ENCODE measurements around the gene ZNF846. TPM values are rescaled to one million over a fixed set of nuclear protein-coding genes. Genes with fewer than 3 reads are reported as not detected.
A peak's percentile ranks its signal among the peaks of the same experiment; 100 is the strongest.
"Not testable (repeated sequence)": the region's sequence is repeated elsewhere in the genome, so short reads cannot be mapped to it uniquely, and the experiment has no call there.

Gene ZNF846
- total RNA-seq, 1 experiment from 2014 or later = 10.2 TPM

DNA sequence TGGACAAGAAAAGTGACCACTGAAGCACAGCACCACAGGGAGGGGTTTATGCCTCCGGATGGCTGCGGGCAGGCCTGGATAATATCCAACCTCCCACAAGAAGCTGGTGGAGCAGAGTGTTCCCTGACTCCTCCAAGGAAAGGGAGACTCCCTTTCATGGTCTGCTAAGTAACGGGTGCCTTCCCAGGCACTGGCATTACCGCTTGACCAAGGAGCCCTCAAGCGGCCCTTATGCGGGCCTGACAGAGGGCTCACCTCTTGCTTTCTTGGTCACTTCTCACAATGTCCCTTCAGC, 22.5 kb upstream of the ZNF846 start:
- CTCF ChIA-PET = interaction anchor here (0.6 to 0.7 kb wide), 3 partner anchors 234 to 347 kb away, joined by 4 to 12 read pairs (median 8); no protein-coding TSS in a partner anchor
- H3K27me3 ChIP-seq (ENCODE audit: control insufficient read depth, insufficient read depth, low read length); H3K36me3 ChIP-seq (ENCODE audit: control insufficient read depth, insufficient read depth, low read length); H3K4me1 ChIP-seq (ENCODE audit: control insufficient read depth, insufficient read depth, low read length); DNase-seq (ENCODE audit: low read depth, low spot score); BruUV-seq (replicated peaks); in situ Hi-C loops (cut with HindIII; ENCODE audit: low pct_unique_long_range_greater_than_20kb, low sequenced_read_pairs); H3K27ac ChIP-seq (ENCODE audit: low read length); POLR2A ChIA-PET; ATAC-seq; H3K9me3 ChIP-seq (ENCODE audit: control insufficient read depth, insufficient read depth, low read depth, low read length): not testable (repeated sequence)
- peak overlapping the region; percentile 30 to 42 for H3K4me3 ChIP-seq (ENCODE audit: low read depth in 2 of 2, low read length in 2 of 2)
- intact Hi-C loops (cut with micrococcal nuclease; ENCODE audit: unreplicated experiment) = loop anchor here (10.0 kb wide), 1 partner anchor 206 kb away; the partner anchor contains the start of gene ZNF121

DNA sequence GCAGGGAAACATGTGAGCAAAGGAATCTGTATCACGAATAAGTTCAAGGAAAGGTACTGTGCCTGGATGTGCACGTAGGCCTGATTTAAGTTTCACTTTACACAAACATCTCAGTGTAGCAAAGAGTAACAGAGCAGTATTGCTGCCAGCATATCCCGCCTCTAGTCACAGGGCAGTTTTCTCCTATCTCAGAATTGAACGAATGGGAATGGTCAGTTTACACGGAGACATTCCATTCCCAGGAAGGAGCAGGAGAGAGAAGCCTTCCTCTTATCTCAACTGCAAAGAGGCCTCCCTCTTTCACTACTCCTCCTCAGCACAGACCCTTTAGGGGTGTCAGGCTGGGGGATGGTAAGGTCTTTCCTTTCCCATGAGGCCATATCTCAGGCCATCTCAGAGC, 21.0 kb upstream of the ZNF846 start:
- H3K4me1 ChIP-seq (ENCODE audit: control insufficient read depth, insufficient read depth, low read length); BruUV-seq (replicated peaks); H3K36me3 ChIP-seq (ENCODE audit: control insufficient read depth, insufficient read depth, low read length); H3K27me3 ChIP-seq (ENCODE audit: control insufficient read depth, insufficient read depth, low read length); in situ Hi-C loops (cut with HindIII; ENCODE audit: low pct_unique_long_range_greater_than_20kb, low sequenced_read_pairs); CTCF ChIA-PET; DNase-seq (ENCODE audit: low read depth, low spot score); H3K9me3 ChIP-seq (ENCODE audit: control insufficient read depth, insufficient read depth, low read depth, low read length); H3K4me3 ChIP-seq (ENCODE audit: low read depth in 2 of 2, low read length in 2 of 2); ATAC-seq; POLR2A ChIA-PET; intact Hi-C loops (cut with micrococcal nuclease; ENCODE audit: unreplicated experiment): not testable (repeated sequence)
- 0 out of 2 replicates have a peak overlapping the region, but pooled peaks have one; percentile 44 for H3K27ac ChIP-seq (ENCODE audit: low read length)

DNA sequence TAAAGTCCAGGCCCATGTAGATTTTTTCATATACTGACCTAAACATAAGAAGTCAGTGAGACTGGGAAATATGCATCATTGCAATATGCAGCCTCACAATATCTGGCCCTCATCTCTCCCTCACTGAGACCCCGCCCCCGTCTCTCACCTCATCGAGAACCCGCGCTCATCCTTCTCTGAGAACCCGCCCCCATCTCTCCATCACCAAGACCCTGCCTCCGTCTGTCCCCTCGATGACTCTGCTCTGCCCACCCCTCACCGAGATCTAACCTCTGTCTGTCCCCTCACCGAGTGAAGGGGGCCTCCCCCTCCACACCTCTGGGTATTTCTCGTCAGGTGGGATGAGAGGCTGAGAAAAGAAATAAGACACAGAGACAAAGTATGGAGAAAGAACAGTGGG, 20.5 kb upstream of the ZNF846 start:
- ChIA-PET POLR2A (interaction anchor here (0.6 to 0.7 kb wide), 2 partner anchors 20 to 163 kb away, joined by 7 read pairs; partner anchors contain the start of gene ZNF846), CTCF (no interaction called here)
- in situ Hi-C loops (cut with HindIII; ENCODE audit: low pct_unique_long_range_greater_than_20kb, low sequenced_read_pairs) = no loop called here
- no TSS peak for BruUV-seq (replicated peaks)
- H3K27me3 ChIP-seq (ENCODE audit: control insufficient read depth, insufficient read depth, low read length) = no peaks in the 10 kb centered on the region
- no peak overlapping the region for H3K4me3 ChIP-seq (ENCODE audit: low read depth in 2 of 2, low read length in 2 of 2)
- H3K36me3 ChIP-seq (ENCODE audit: control insufficient read depth, insufficient read depth, low read length) = no peaks in the 10 kb centered on the region
- H3K27ac ChIP-seq (ENCODE audit: low read length) = no peak overlapping the region
- H3K4me1 ChIP-seq (ENCODE audit: control insufficient read depth, insufficient read depth, low read length) = peaks cover 4% of the 10 kb centered on the region; the same call in 1 of the 2 replicates
- ATAC-seq (no peak), DNase-seq (ENCODE audit: low read depth, low spot score) (no peak)
- H3K9me3 ChIP-seq (ENCODE audit: control insufficient read depth, insufficient read depth, low read depth, low read length) = no peaks in the 10 kb centered on the region
- intact Hi-C loops (cut with micrococcal nuclease; ENCODE audit: unreplicated experiment) = no loop called here
- no peak for TF ChIP-seq SIN3A (IDR thresholded peaks at IDR 0.05; ENCODE audit: borderline replicate concordance, insufficient read depth, low read depth, low read length)
- TF ChIP-seq, protein P1, sequence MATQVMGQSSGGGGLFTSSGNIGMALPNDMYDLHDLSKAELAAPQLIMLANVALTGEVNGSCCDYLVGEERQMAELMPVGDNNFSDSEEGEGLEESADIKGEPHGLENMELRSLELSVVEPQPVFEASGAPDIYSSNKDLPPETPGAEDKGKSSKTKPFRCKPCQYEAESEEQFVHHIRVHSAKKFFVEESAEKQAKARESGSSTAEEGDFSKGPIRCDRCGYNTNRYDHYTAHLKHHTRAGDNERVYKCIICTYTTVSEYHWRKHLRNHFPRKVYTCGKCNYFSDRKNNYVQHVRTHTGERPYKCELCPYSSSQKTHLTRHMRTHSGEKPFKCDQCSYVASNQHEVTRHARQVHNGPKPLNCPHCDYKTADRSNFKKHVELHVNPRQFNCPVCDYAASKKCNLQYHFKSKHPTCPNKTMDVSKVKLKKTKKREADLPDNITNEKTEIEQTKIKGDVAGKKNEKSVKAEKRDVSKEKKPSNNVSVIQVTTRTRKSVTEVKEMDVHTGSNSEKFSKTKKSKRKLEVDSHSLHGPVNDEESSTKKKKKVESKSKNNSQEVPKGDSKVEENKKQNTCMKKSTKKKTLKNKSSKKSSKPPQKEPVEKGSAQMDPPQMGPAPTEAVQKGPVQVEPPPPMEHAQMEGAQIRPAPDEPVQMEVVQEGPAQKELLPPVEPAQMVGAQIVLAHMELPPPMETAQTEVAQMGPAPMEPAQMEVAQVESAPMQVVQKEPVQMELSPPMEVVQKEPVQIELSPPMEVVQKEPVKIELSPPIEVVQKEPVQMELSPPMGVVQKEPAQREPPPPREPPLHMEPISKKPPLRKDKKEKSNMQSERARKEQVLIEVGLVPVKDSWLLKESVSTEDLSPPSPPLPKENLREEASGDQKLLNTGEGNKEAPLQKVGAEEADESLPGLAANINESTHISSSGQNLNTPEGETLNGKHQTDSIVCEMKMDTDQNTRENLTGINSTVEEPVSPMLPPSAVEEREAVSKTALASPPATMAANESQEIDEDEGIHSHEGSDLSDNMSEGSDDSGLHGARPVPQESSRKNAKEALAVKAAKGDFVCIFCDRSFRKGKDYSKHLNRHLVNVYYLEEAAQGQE (IDR thresholded peaks at IDR 0.05; ENCODE audit: insufficient read depth in 1 of 2, low read depth in 2 of 2, low read length in 1 of 2) = no peak
- TF ChIP-seq POLR2AphosphoS5 (IDR thresholded peaks at IDR 0.05; ENCODE audit: low read depth, low read length) = no peak
- no peak for TF ChIP-seq TCF7L2 (IDR thresholded peaks at IDR 0.05; ENCODE audit: low read depth, low read length)
- TF ChIP-seq, protein P2, sequence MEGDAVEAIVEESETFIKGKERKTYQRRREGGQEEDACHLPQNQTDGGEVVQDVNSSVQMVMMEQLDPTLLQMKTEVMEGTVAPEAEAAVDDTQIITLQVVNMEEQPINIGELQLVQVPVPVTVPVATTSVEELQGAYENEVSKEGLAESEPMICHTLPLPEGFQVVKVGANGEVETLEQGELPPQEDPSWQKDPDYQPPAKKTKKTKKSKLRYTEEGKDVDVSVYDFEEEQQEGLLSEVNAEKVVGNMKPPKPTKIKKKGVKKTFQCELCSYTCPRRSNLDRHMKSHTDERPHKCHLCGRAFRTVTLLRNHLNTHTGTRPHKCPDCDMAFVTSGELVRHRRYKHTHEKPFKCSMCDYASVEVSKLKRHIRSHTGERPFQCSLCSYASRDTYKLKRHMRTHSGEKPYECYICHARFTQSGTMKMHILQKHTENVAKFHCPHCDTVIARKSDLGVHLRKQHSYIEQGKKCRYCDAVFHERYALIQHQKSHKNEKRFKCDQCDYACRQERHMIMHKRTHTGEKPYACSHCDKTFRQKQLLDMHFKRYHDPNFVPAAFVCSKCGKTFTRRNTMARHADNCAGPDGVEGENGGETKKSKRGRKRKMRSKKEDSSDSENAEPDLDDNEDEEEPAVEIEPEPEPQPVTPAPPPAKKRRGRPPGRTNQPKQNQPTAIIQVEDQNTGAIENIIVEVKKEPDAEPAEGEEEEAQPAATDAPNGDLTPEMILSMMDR (IDR thresholded peaks at IDR 0.05) = no peak

DNA sequence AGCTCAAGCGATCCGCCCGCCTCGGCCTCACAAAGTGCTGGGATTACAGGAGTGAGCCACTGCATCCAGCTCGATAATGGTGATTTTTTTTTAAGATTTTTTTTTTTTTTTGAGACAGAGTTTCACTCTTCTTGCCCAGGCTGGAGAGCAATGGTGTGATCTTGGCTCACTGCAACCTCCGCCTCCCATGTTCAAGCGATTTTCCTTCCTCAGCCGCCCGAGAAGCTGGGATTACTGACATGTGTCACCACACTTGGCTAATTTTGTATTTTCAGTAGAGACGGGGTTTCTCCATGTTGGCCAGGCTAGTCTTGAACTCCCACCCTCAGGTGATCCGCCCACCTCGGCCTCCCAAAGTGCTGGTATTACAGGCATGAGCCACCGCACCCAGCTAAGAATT, 20.1 kb upstream of the ZNF846 start:
- H3K27me3 ChIP-seq (ENCODE audit: control insufficient read depth, insufficient read depth, low read length); H3K4me1 ChIP-seq (ENCODE audit: control insufficient read depth, insufficient read depth, low read length); H3K27ac ChIP-seq (ENCODE audit: low read length); intact Hi-C loops (cut with micrococcal nuclease; ENCODE audit: unreplicated experiment); ATAC-seq; H3K9me3 ChIP-seq (ENCODE audit: control insufficient read depth, insufficient read depth, low read depth, low read length); in situ Hi-C loops (cut with HindIII; ENCODE audit: low pct_unique_long_range_greater_than_20kb, low sequenced_read_pairs); BruUV-seq (replicated peaks); H3K36me3 ChIP-seq (ENCODE audit: control insufficient read depth, insufficient read depth, low read length); H3K4me3 ChIP-seq (ENCODE audit: low read depth in 2 of 2, low read length in 2 of 2); DNase-seq (ENCODE audit: low read depth, low spot score): not testable (repeated sequence)
- ChIA-PET POLR2A (interaction anchor here (0.6 to 0.7 kb wide), 2 partner anchors 20 to 163 kb away, joined by 7 read pairs; partner anchors contain the start of gene ZNF846), CTCF (interaction anchor here (0.9 kb wide), 1 partner anchor 162 kb away, joined by 5 read pairs; no protein-coding TSS in a partner anchor)

All from Panc1 (cell line).